ENCODE measurements around the gene DDX39A. TPM values are rescaled to one million over a fixed set of nuclear protein-coding genes. Genes with fewer than 3 reads are reported as not detected.

DDX39A gene
- total RNA-seq = 99.1 and 114 TPM in 2 replicates

GRCh38 chr19:14419106-14419813 lies at the start of gene DDX39A:
TSS of gene DDX39A (minus strand) at chr19:14419341. CDS start at chr19:14413220, 6,121 bp downstream.

GRCh38 chr19:14432791-14433553 lies 13.8 kb upstream of the DDX39A start, which contains the start of gene PKN1:
TSS of gene PKN1 (plus strand) at chr19:14433306. CDS start at chr19:14433522, 216 bp downstream.

Other genes with a start within 250 kb of the DDX39A start
- 1.9 and 2.1 TPM in 2 replicates for gene ADGRL1, start 213.2 kb downstream of the DDX39A start, total RNA-seq
- gene ADGRE5, start 37.9 kb downstream of the DDX39A start, total RNA-seq = 2.3 and 4.4 TPM in 2 replicates
- 205 and 286 TPM in 2 replicates for gene PKN1, start 14.0 kb upstream of the DDX39A start, total RNA-seq
- gene PTGER1, start 56.0 kb upstream of the DDX39A start, total RNA-seq = 0.65 and 1.2 TPM in 2 replicates
- gene GIPC1, start 76.8 kb upstream of the DDX39A start, total RNA-seq = 144 and 154 TPM in 2 replicates
- 27.3 and 41.8 TPM in 2 replicates for gene DNAJB1, start 99.1 kb upstream of the DDX39A start, total RNA-seq
- 19.5 and 25.5 TPM in 2 replicates for gene TECR, start 110.3 kb upstream of the DDX39A start, total RNA-seq
- 335 and 432 TPM in 2 replicates for gene NDUFB7, start 152.7 kb upstream of the DDX39A start, total RNA-seq
- gene CLEC17A, start 163.7 kb upstream of the DDX39A start, total RNA-seq = under 0.01 TPM in 1 of 2 replicates, not detected in the other